Breast epithelium (tissue), 3 donors: Measurements from ENCODE around the gene GIPC3.

Experiments
- CTCF ChIP-seq, 3 donors: fragments of 450-650 bp; IDR thresholded peaks; one replicate each; pipeline ENCODE4 v1.5.1; 2016 to 2017; ENCODE audit warnings: antibody characterized with exemption in 3 of 3, mild to moderate bottlenecking in 3 of 3, moderate library complexity in 3 of 3
- POLR2A ChIP-seq: fragments of 450-650 bp; IDR thresholded peaks from one replicate; pipeline ENCODE4 v1.6.1; 2016; ENCODE audit warnings: antibody characterized with exemption, mild to moderate bottlenecking, moderate library complexity
- POLR2AphosphoS5 ChIP-seq, 3 donors: sonication (generic); formaldehyde crosslinking; IDR thresholded peaks; one replicate each; pipeline ENCODE4 v1.6.1; 2017; ENCODE audit warnings: antibody characterized with exemption in 3 of 3

- TF ChIP-seq POLR2A (no peak), CTCF (IDR thresholded peaks at IDR 0.05) (no peak), POLR2AphosphoS5 (IDR thresholded peaks at IDR 0.05) (no peak)
These were observed 29.4 kb upstream of the GIPC3 start for GRCh38 chr19:3555653-3556422.
